Neural cell (in vitro differentiated cells): Measurements from ENCODE around the gene IRS2. TPM values are rescaled to one million over a fixed set of nuclear protein-coding genes. Genes with fewer than 3 reads are reported as not detected.
A peak's percentile ranks its signal among the peaks of the same experiment; 100 is the strongest.

ENCODE experiments used
- H2AFZ ChIP-seq: fragments of 200-600, 300-800 bp; sonication (generic), shearing (Covaris generic); 2 replicates; pipeline ENCODE4 v1.6.0; 2014; ENCODE audit warnings: low read depth, mild to moderate bottlenecking, antibody characterized with exemption, low read length, moderate library complexity
- H3F3A ChIP-seq: fragments of 200-600 bp; shearing (Covaris generic); 2 replicates; pipeline ENCODE4 v1.6.1; 2016; ENCODE audit warnings: mild to moderate bottlenecking, moderate library complexity, mixed read lengths, antibody characterized with exemption, low read length; ENCODE audit not compliant: insufficient read depth, poor library complexity, severe bottlenecking
- H3K27ac ChIP-seq: fragments of 200-600, 300-800 bp; sonication (generic), shearing (Covaris generic); 2 replicates; pipeline ENCODE4 v1.5.1; 2014; ENCODE audit warnings: mild to moderate bottlenecking, low read length, moderate library complexity
- H3K27me3 ChIP-seq: fragments of 300-800, 200-600 bp; sonication (generic), shearing (Covaris generic); 2 replicates; pipeline ENCODE4 v1.6.0; 2014; ENCODE audit warnings: mild to moderate bottlenecking, low read depth, low read length, moderate library complexity; ENCODE audit not compliant: insufficient read depth
- H3K36me3 ChIP-seq: fragments of 300-800, 200-600 bp; sonication (generic), shearing (Covaris generic); 2 replicates; pipeline ENCODE4 v1.5.1; 2014; ENCODE audit warnings: mild to moderate bottlenecking, antibody characterized with exemption, low read length, moderate library complexity; ENCODE audit not compliant: insufficient read depth
- H3K4me2 ChIP-seq: fragments of 300-800, 200-600 bp; sonication (generic), shearing (Covaris generic); 2 replicates; pipeline ENCODE4 v1.6.0; 2014; ENCODE audit warnings: mild to moderate bottlenecking, low read length
- H3K4me3 ChIP-seq: fragments of 300-800, 200-600 bp; sonication (generic), shearing (Covaris generic); 2 replicates; pipeline ENCODE4 v1.5.1; 2014; ENCODE audit warnings: mild to moderate bottlenecking, low read length, moderate library complexity
- H3K79me2 ChIP-seq: fragments of 200-600 bp; shearing (Covaris generic); replicated peaks from 2 replicates; pipeline ENCODE4 v1.6.0; 2014; ENCODE audit warnings: mild to moderate bottlenecking, low read length, moderate library complexity; ENCODE audit not compliant: insufficient read depth
- H3K9ac ChIP-seq: fragments of 300-800, 200-600 bp; sonication (generic), shearing (Covaris generic); 2 replicates; pipeline ENCODE4 v1.6.1; 2016; ENCODE audit warnings: mild to moderate bottlenecking, low read length, mixed read lengths
- H3K9me2 ChIP-seq: fragments of 200-600 bp; shearing (Covaris generic); 2 replicates; pipeline ENCODE4 v1.6.1; 2016; ENCODE audit warnings: mild to moderate bottlenecking, low read length, mixed read lengths; ENCODE audit not compliant: insufficient read depth
- H3K9me3 ChIP-seq: fragments of 200-600, 300-800 bp; sonication (generic), shearing (Covaris generic); 2 replicates; pipeline ENCODE4 v1.6.1; 2016; ENCODE audit warnings: mild to moderate bottlenecking, mixed run types, low read length, moderate library complexity, mixed read lengths
- H4K20me1 ChIP-seq: fragments of 200-600 bp; shearing (Covaris generic); 2 replicates; pipeline ENCODE4 v1.6.1; 2016; ENCODE audit warnings: mild to moderate bottlenecking, mixed run types; ENCODE audit not compliant: insufficient read depth
- CTCF ChIP-seq: fragments of 450-650 bp; IDR thresholded peaks from 2 replicates; pipeline ENCODE4 v1.5.1; 2014; ENCODE audit warnings: antibody characterized with exemption, mild to moderate bottlenecking, moderate library complexity; ENCODE audit not compliant: poor library complexity, severe bottlenecking
- EP300 ChIP-seq: fragments of 450-650 bp; conservative IDR thresholded peaks from 2 replicates; pipeline ENCODE4 v1.6.1; 2014; ENCODE audit warnings: antibody characterized with exemption, mild to moderate bottlenecking, moderate library complexity; ENCODE audit not compliant: poor library complexity, severe bottlenecking
- EZH2 ChIP-seq: fragments of 200-600, 300-800 bp; shearing (Covaris generic), sonication (generic); IDR thresholded peaks from 2 replicates; pipeline ENCODE4 v1.6.1; 2014; ENCODE audit warnings: antibody characterized with exemption, low read length, borderline replicate concordance, mild to moderate bottlenecking; ENCODE audit not compliant: insufficient read depth, poor library complexity, severe bottlenecking
- MXI1 ChIP-seq: fragments of 450-650 bp; conservative IDR thresholded peaks from 2 replicates; pipeline ENCODE4 v1.6.1; 2014; ENCODE audit warnings: antibody characterized with exemption, mild to moderate bottlenecking; ENCODE audit not compliant: poor library complexity, severe bottlenecking
- POLR2AphosphoS5 ChIP-seq: IDR thresholded peaks from 2 replicates; pipeline ENCODE4 v1.6.1; 2012
- RAD21 ChIP-seq: fragments of 450-650 bp; conservative IDR thresholded peaks from 2 replicates; pipeline ENCODE4 v1.6.1; 2014; ENCODE audit warnings: antibody characterized with exemption, mild to moderate bottlenecking, moderate library complexity
- REST ChIP-seq: IDR thresholded peaks from 2 replicates; pipeline ENCODE4 v1.6.1; 2012; ENCODE audit warnings: borderline replicate concordance
- SMC3 ChIP-seq: fragments of 450-650 bp; conservative IDR thresholded peaks from 2 replicates; pipeline ENCODE4 v1.6.1; 2014; ENCODE audit warnings: antibody characterized with exemption, mild to moderate bottlenecking, moderate library complexity; ENCODE audit not compliant: poor library complexity
- TAF1 ChIP-seq: IDR thresholded peaks from 2 replicates; pipeline ENCODE4 v1.6.1; 2012; ENCODE audit warnings: low read depth
- polyA plus RNA-seq: library from polyadenylated mRNA; depleted of rRNA; stranded (reverse); fragments of >200 nt; gene quantifications from 2 replicates; pipeline ENCODE4 v1.2.3, GENCODE V29; 2014

The IRS2 gene
- polyA plus RNA-seq, 1 donor from 2014 or later, result 7.1 TPM

- H3F3A ChIP-seq, result no peaks in the 10 kb centered on the region
- H3K9me3 ChIP-seq, result no peaks in the 10 kb centered on the region
- H4K20me1 ChIP-seq, result no peaks in the 10 kb centered on the region
- peak overlapping the region; percentile 55 for H3K4me2 ChIP-seq
- no peaks in the 10 kb centered on the region for H3K27me3 ChIP-seq
- peaks cover 29% of the 10 kb centered on the region for H3K79me2 ChIP-seq
- no peaks in the 10 kb centered on the region for H3K9me2 ChIP-seq
- peaks cover 3% of the 10 kb centered on the region for H3K36me3 ChIP-seq
- peak overlapping the region; percentile 78 for H3K4me3 ChIP-seq
- H2AFZ ChIP-seq, result no peak overlapping the region
- no peak for TF ChIP-seq POLR2AphosphoS5
- peak overlapping the region; percentile 59 for H3K9ac ChIP-seq
- H3K27ac ChIP-seq, result peak overlapping the region; percentile 31
Measured at GRCh38 chr13:109783815-109784589, 2.4 kb downstream of the IRS2 start.

GRCh38 chr13:109783447-109783814 is 3.0 kb downstream of the IRS2 start:
- H3K36me3 ChIP-seq, result peaks cover 3% of the 10 kb centered on the region
- no peaks in the 10 kb centered on the region for H3K27me3 ChIP-seq
- TF ChIP-seq EP300, result no peak
- H3F3A ChIP-seq, result no peaks in the 10 kb centered on the region
- H3K79me2 ChIP-seq, result peaks cover 35% of the 10 kb centered on the region
- H3K9me2 ChIP-seq, result no peaks in the 10 kb centered on the region
- H3K9ac ChIP-seq, result no peak overlapping the region
- no peak overlapping the region for H3K27ac ChIP-seq
- H3K4me3 ChIP-seq, result peak overlapping the region; percentile 78
- H2AFZ ChIP-seq, result no peak overlapping the region
- H3K9me3 ChIP-seq, result no peaks in the 10 kb centered on the region
- no peak overlapping the region for H3K4me2 ChIP-seq
- no peaks in the 10 kb centered on the region for H4K20me1 ChIP-seq

- Histone ChIP-seq H3K9ac (no peak overlapping the region), H3K9me3 (no peaks in the 10 kb centered on the region), H3K27me3 (no peaks in the 10 kb centered on the region), H4K20me1 (no peaks in the 10 kb centered on the region), H3K36me3 (peaks cover 3% of the 10 kb centered on the region), H3F3A (no peaks in the 10 kb centered on the region), H3K9me2 (no peaks in the 10 kb centered on the region), H3K4me2 (no peak overlapping the region), H3K27ac (no peak overlapping the region), H2AFZ (no peak overlapping the region), H3K79me2 (peaks cover 40% of the 10 kb centered on the region), H3K4me3 (no peak overlapping the region)
- no peak for TF ChIP-seq EZH2
Measured at GRCh38 chr13:109782823-109783431, 3.5 kb downstream of the IRS2 start.

GRCh38 chr13:109782066-109782822 is 4.1 kb downstream of the IRS2 start:
- no peaks in the 10 kb centered on the region for H4K20me1 ChIP-seq
- H2AFZ ChIP-seq, result no peak overlapping the region
- H3K4me3 ChIP-seq, result peak overlapping the region; percentile 65
- TF ChIP-seq EP300, result no peak
- TF ChIP-seq RAD21, result no peak
- TF ChIP-seq SMC3, result no peak
- TF ChIP-seq CTCF, result no peak
- TF ChIP-seq POLR2AphosphoS5, result no peak
- TF ChIP-seq MXI1, result no peak
- no peak for TF ChIP-seq TAF1
- TF ChIP-seq REST, result no peak
- TF ChIP-seq EZH2, result no peak
- peaks cover 46% of the 10 kb centered on the region for H3K79me2 ChIP-seq
- peaks cover 3% of the 10 kb centered on the region for H3K36me3 ChIP-seq
- H3K9ac ChIP-seq, result no peak overlapping the region
- no peaks in the 10 kb centered on the region for H3K9me3 ChIP-seq
- no peak overlapping the region for H3K4me2 ChIP-seq
- no peaks in the 10 kb centered on the region for H3F3A ChIP-seq
- H3K27me3 ChIP-seq, result no peaks in the 10 kb centered on the region
- H3K9me2 ChIP-seq, result no peaks in the 10 kb centered on the region
- no peak overlapping the region for H3K27ac ChIP-seq
